Activated CD4-positive, CD25-positive, alpha-beta regulatory T cell treated with anti-CD3 and anti-CD28 coated beads, Interleukin-2, amount 50 U/mL, for 16 hours (primary cell): ENCODE data around the gene PRPS1L1.

Experiments
- DNase-seq: peaks from one replicate; pipeline ENCODE4 v3.0.0-alpha.2; 2020; ENCODE audit warnings: low read depth, low spot score

The PRPS1L1 gene

GRCh38 chr7:18016547-18017444 is 10.8 kb downstream of the PRPS1L1 start:
- DNase-seq, result no peak

GRCh38 chr7:18013936-18014335 is 13.7 kb downstream of the PRPS1L1 start:
- DNase-seq, result no peak

GRCh38 chr7:18004372-18004771 is 23.3 kb downstream of the PRPS1L1 start:
- no peak for DNase-seq

- no peak for DNase-seq
Observed at GRCh38 chr7:18003286-18003994, 24.2 kb downstream of the PRPS1L1 start.

GRCh38 chr7:17998692-17999091 is 29.0 kb downstream of the PRPS1L1 start:
- no peak for DNase-seq

- DNase-seq, result no peak
Observed at GRCh38 chr7:17996442-17997223, 31.0 kb downstream of the PRPS1L1 start.

GRCh38 chr7:17996040-17996439 is 31.6 kb downstream of the PRPS1L1 start:
- no peak for DNase-seq

- DNase-seq, result no peak
Observed at GRCh38 chr7:17994079-17994850, 33.4 kb downstream of the PRPS1L1 start.

GRCh38 chr7:17991866-17992648 is 35.6 kb downstream of the PRPS1L1 start:
- no peak for DNase-seq

GRCh38 chr7:17990761-17991160 is 36.9 kb downstream of the PRPS1L1 start:
- no peak for DNase-seq

GRCh38 chr7:17989546-17989945 is 38.1 kb downstream of the PRPS1L1 start:
- DNase-seq, result no peak

GRCh38 chr7:17988858-17989257 is 38.8 kb downstream of the PRPS1L1 start:
- no peak for DNase-seq

- no peak for DNase-seq
Observed at GRCh38 chr7:17988141-17988540, 39.5 kb downstream of the PRPS1L1 start.

GRCh38 chr7:17986851-17987250 is 40.8 kb downstream of the PRPS1L1 start:
- no peak for DNase-seq

- no peak for DNase-seq
Observed at GRCh38 chr7:17985473-17986239, 42.0 kb downstream of the PRPS1L1 start.

GRCh38 chr7:17984288-17984687 is 43.4 kb downstream of the PRPS1L1 start:
- DNase-seq, result no peak

GRCh38 chr7:17983221-17984062 is 44.2 kb downstream of the PRPS1L1 start:
- no peak for DNase-seq

GRCh38 chr7:17976952-17977351 is 50.7 kb downstream of the PRPS1L1 start:
- DNase-seq, result no peak
